Activated CD4-positive, alpha-beta T cell treated with anti-CD3 and anti-CD28 coated beads, Interleukin-2, Interleukin-6, amounts not matched to agents 100 ng/mL and 50 ng/mL, durations not matched to agents 16 hours and 8 hours (primary cell): ENCODE measurements around the gene MDH1.
"Not testable (repeated sequence)": the region's sequence is repeated elsewhere in the genome, so short reads cannot be mapped to it uniquely, and the experiment has no call there.

Experiments
- DNase-seq: peaks from one replicate; pipeline ENCODE4 v3.0.0-alpha.2; 2020

MDH1 gene

GRCh38 chr2:63589148-63589958 is 590 bp downstream of the MDH1 start:
- DNase-seq, result peak; percentile 25

DNA sequence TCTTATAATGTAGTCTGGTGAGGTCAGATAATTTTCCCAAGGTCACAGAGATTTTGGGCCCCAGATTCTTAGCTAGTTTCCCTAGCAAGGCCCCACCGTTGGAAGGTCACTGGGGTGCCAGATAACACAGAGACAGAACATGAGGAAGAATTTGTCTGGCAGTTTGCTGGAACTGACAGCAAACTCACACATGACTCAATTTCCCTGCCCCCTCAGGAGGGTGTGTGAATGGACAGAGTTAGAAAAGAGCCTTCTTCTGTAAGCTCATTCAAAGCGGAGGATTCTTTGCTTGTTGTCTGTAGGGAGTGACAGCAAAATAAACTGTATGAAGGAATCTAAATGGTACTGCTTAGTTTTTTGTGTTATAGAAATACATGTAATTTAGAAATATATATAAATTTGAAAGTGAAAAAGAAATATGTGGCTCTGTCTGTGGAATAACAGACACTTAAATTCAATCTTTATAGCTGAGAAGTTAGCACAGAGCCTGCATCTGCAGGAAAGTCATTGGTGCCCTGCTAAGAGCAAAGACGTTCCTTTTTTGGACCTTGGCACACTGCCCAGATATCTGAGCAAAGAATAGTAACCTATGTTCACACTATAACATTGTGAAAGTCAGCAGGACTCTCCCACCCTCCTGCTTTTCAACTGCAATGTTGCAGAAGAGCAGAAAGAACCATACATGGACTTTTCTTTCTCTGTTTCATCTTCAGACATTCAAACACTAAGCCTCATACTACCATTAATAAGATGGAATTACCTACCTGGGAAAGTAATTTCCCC is 2.1 kb downstream of the MDH1 start:
- no peak for DNase-seq

DNA sequence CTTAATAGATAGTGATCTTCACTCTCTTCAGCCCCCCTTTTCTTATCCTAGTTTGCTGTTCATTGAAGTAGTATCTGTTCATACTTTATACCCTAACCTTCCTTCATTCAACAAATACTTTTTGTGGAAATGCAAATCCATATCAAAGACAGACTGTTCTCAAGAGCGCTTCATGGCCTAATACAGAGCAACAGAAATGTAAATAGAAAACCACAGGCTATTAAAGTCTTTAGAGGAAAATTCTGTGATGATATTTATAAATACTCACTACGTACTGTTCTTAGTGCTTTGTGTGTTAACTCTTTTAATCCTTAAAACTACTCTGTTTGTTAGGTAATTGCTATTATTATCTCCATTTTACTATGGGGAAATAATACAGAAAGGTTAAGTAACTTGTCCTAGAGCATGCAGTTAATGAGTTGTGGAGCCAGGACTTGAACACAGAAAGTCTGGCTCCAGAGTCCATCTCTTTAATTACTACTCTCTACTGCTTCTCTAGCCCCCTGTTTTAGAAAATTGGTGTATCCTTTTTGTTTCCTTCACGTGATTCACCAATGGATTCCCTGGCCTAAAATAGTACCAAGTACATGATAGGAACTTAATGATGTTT is 2.9 kb downstream of the MDH1 start:
- no peak for DNase-seq

- no peak for DNase-seq
Observed at GRCh38 chr2:63594660-63595059, 5.9 kb downstream of the MDH1 start.

- DNase-seq, result no peak
Observed at GRCh38 chr2:63596401-63596883, 7.7 kb downstream of the MDH1 start.

DNA sequence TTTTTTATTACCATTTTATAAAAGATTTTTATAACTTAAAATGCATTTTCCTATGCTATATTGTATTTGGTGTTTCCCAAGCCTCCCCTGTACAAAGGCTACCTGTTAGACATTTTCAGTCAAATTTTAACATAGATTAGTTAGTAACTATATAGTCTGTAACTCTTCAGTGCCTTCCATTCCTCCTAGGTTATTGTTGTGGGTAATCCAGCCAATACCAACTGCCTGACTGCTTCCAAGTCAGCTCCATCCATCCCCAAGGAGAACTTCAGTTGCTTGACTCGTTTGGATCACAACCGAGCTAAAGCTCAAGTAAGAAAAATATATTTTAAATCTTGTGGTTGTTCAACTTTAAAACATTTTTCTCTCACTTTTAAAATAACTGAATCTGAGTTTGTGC is 10.2 kb downstream of the MDH1 start:
- DNase-seq, result no peak

GRCh38 chr2:63600881-63601460 is 12.2 kb downstream of the MDH1 start:
- no peak for DNase-seq

DNA sequence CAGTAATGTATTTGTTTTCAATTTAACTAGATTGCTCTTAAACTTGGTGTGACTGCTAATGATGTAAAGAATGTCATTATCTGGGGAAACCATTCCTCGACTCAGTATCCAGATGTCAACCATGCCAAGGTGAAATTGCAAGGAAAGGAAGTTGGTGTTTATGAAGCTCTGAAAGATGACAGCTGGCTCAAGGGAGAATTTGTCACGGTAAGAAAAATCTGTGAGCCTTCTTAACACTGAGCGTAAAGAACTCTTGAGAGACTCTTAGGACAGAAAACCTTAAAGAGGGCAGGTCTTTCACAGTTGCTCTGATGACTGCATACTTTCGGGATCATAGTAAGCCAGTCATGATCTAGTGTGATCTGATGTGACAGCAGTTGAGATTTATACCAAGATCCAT is 15.9 kb downstream of the MDH1 start:
- DNase-seq, result no peak

DNA sequence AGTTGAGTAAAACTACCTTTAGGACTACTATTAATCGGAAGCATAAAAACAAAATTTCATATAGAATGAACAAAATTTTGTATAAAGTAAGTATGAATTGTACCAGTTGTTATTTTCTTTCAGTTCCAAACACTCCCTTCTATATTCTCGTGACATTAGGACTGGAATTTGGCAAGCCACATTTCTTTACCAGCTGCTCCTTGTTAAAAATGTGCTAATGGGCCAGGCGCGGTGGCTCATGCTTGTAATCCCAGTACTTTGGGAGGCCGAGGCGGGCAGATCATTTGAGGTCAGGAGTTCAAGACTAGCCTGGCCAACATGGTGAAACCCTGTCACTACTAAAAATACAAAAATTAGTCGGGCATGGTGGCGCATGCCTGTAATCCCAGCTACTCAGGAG is 20.1 kb downstream of the MDH1 start:
- not testable (repeated sequence) for DNase-seq

DNA sequence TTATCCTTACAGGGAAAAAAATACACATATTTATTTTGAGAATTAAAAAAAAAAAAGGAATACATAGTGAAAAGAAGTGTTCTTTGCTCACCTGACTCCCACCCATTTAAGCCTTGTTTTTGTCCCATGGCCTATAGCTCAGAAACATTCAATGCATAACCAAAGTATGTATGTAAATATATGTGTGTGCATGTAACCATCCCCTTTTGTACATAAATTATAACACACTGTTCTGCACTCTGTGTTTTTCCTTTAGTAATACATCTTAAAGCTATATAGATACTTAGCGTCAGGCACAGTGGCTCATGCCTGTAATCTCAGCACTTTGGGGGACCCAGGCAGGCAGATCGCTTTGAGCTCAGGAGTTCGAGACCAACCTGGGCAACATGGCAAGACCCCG is 21.8 kb downstream of the MDH1 start:
- no peak for DNase-seq

DNA sequence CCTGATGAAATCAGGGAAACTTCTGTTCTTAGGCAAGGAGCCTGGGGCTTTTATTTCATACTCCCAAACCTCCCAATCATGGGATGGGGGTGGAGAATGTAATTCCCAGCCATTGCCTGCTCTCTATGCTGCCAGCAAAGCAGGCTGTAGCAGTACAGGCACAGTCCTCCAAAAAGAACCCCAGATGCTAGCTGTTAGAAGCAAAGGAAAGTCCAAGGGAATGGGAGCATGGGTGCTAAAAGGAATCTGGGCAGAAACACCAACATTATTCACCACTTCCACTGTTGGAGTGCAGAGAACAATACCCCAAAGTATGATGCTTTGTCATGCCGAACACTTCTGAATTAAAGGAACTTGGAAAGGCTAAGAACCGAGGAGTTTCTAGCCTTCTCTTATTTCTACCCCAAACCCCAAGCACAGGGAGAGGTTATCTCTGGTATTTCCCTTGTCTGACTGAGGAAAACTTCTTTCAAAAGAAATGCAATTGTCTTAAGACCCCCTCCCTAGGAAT is 24.7 kb downstream of the MDH1 start:
- DNase-seq, result no peak

DNA sequence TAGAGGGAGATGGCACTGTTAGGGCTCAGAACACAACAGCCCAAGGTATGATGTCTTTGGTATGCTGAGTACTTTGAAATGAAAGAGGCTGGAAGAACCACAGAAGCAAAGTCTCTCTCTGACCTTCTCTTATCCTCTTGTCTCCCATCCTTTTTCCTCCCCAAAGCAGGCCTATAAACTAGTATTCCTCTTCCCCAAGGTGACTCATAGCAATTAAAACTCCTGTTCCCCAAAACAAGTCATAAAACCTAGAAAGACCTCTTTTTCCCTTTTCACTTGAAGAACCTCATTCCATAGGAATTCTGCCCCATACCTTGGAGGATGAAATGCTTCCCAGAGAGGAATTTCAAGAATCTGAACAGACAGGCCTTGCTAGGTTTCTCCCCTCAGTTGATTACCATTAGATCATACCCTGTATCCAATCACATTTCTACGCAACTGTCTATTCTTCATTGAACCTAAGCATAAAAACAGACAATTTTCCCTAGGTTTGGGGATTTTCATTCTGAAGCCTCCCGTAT is 25.7 kb downstream of the MDH1 start:
- no peak for DNase-seq

GRCh38 chr2:63614983-63615945 is 26.5 kb downstream of the MDH1 start:
- no peak for DNase-seq

DNA sequence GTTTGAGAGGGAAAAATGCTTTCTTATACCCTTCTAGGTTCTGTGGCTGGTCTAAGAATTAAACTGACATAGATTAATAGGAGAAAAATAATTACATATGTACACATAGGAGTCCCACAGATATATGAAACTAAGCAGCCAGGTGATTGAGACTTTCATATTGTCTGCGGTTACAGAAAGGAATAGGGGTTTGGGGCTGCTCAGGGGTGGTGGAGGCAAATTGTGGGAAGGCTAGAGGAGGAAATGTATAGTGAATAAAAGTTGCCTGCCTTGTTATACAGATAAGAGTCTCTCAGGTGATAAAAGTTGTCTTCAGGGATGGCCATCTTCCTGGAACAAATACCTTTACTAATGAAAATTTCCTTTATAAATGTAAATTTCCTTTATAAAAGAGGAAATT is 28.6 kb downstream of the MDH1 start:
- no peak for DNase-seq

GRCh38 chr2:63619328-63619727 is 30.6 kb downstream of the MDH1 start:
- no peak for DNase-seq

DNA sequence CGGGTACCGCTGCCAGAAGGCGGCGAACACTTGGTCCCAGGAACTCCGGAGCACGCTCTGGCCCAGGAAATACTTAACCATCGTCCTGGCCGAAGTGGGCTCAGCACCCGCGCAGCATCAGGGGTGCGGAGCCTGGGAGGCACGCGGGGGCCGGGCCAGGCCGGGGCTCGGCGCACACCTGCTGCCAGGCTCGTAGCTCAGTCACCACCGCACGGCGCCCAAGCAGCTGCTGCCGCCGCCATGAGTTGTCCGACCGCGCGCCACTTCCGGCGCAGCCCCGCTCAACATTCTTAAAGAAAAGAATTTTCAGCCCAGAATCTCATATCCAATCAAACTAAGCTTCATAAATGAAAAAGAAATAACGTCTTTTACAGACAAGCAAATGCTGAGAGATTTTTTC is 34.0 kb downstream of the MDH1 start:
- DNase-seq, result no peak

DNA sequence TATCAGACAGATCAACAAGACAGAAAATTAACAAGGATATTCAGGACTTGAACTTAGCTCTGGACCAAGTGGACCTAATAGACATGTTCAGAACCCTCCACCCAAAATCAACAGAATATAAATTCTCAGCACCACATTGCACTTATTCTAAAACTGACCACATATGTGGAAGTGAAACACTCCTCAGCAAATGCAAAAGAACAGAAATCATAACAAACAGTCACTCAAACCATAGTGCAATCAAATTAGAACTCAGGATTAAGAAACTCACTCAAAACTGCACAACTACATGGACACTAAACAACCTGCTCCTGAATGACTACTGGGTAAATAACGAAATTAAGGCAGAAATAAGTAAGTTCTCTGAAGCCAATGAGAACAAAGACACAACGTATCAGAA is 35.0 kb downstream of the MDH1 start:
- DNase-seq, result not testable (repeated sequence)

- no peak for DNase-seq
Observed at GRCh38 chr2:63627866-63628265, 39.1 kb downstream of the MDH1 start.

- no peak for DNase-seq
Observed at GRCh38 chr2:63628403-63628942, 39.7 kb downstream of the MDH1 start.

DNA sequence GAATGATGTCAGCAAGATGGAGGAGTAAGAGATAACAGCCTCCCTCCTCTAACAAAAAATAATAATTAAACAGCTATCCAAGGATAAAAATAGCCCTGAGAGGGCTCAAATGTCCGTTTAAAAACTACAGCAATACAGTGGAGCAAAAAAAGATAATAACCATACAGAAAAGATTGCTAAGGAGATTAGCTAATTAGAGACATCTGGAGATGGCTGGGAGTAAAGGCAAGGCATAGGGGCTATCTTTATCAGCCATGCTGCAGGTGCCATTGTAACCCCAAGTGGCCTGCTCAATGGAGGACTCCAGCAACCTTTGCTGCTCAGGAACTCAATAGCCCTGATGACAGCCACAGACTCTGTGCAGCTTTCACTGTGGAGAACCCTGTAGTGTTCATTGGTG is 42.7 kb downstream of the MDH1 start:
- no peak for DNase-seq

DNA sequence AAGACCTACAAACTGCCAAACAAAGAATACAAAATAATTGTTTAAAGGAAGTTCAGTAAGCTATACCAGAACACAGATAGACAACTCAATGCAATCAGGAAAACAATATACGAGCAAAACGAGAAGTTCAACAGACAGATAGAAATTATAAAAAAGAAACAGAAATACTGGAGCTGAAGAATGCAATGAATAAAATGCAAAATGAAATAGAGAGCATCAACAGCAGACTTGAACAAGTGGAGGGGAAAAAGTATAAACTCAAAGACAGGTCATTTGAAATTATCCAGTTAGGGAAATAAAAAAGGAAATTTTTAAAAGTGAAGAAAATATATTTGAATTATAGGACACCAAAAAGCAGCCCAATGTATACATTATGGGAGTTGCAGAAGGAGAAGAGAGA is 43.6 kb downstream of the MDH1 start:
- DNase-seq, result no peak
